ENCODE data around the gene ZNF609.

DNA sequence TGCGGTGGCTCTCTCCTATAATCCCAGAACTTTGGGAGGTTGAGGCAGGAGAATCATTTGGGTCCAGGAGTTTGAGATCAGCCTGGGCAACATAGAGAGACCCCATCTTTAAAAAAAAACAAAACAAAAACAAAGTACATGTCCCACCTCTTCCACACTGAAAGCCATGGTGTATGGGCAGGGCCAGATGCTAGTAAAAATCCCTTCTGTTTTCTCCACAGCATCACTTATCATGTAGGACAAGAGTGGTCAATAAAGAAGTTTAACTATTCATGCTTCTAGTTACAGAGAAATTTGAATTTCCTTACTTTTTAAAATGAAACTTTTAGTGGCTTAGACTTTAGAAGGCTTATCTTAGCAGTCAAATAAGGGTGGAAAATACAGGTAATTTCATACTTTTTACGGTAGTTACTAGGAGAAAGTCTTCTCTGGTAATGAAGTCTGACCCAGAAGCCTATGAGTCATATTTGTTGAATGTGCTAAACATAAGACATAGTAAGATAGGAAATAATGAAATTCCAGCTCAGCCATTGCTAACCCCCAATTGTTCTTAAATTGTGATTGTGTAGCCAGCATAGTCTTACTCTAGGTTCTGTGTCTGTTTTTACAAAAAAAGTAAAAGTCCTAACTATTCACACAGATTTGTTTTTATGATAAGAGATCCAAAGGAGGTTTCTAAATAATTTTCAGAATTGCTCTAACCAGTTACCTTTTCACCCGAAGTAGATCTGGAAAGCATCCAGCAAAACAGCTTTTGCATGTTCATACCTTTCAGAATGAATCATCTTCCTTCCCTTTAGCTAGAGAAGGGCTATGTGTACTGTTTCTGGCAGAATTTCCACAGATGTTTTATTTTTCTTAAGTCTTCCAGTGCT lies 16.4 kb upstream of the ZNF609 start:
- TF ChIP-seq, protein P1, sequence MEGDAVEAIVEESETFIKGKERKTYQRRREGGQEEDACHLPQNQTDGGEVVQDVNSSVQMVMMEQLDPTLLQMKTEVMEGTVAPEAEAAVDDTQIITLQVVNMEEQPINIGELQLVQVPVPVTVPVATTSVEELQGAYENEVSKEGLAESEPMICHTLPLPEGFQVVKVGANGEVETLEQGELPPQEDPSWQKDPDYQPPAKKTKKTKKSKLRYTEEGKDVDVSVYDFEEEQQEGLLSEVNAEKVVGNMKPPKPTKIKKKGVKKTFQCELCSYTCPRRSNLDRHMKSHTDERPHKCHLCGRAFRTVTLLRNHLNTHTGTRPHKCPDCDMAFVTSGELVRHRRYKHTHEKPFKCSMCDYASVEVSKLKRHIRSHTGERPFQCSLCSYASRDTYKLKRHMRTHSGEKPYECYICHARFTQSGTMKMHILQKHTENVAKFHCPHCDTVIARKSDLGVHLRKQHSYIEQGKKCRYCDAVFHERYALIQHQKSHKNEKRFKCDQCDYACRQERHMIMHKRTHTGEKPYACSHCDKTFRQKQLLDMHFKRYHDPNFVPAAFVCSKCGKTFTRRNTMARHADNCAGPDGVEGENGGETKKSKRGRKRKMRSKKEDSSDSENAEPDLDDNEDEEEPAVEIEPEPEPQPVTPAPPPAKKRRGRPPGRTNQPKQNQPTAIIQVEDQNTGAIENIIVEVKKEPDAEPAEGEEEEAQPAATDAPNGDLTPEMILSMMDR (IDR thresholded peaks at IDR 0.05; ENCODE audit: low read depth, low read length): no peak
- TF ChIP-seq EZH2phosphoT487 (IDR thresholded peaks at IDR 0.05; ENCODE audit: low read depth): no peak
